Occipital lobe (tissue), 3 donors: ENCODE measurements around the gene ST6GALNAC1. TPM values are rescaled to one million over a fixed set of nuclear protein-coding genes. Genes with fewer than 3 reads are reported as not detected.

Experiments
- DNase-seq: peaks from one replicate; lab custom pipeline; 2025; lab: John Stamatoyannopoulos, UW
- small RNA-seq: library from RNA; depleted of rRNA; stranded (forward); fragments of <200 nt; gene quantifications from one replicate; pipeline ENCODE3, GENCODE V24; 2014
- total RNA-seq: library from RNA; depleted of rRNA; stranded (reverse); fragments of >200 nt; gene quantifications from one replicate; pipeline ENCODE4 v1.2.3, GENCODE V29; 2014

The ST6GALNAC1 gene
- total RNA-seq, 1 donor from 2014 or later: 1.7 TPM

GRCh38 chr17:76581515-76581914 is 62.0 kb downstream of the ST6GALNAC1 start:
- DNase-seq: no peak

- no peak for DNase-seq
Measured at GRCh38 chr17:76579281-76579680, 64.3 kb downstream of the ST6GALNAC1 start.

- DNase-seq: no peak
Measured at GRCh38 chr17:76578376-76578775, 65.2 kb downstream of the ST6GALNAC1 start.

GRCh38 chr17:76577876-76578275 is 65.7 kb downstream of the ST6GALNAC1 start:
- no peak for DNase-seq

- no peak for DNase-seq
Measured at GRCh38 chr17:76576189-76576588, 67.4 kb downstream of the ST6GALNAC1 start.

GRCh38 chr17:76575570-76575969 is 68.0 kb downstream of the ST6GALNAC1 start:
- DNase-seq: no peak

Small RNAs within 50 kb of the gene (small RNA-seq; reads per million reads assigned to genes)
- gene AC015802.2 (not detected), gene RNU6-227P (not detected)

Other genes with a start within 250 kb of the ST6GALNAC1 start
- 30.3 TPM for gene UBE2O, start 190.6 kb downstream of the ST6GALNAC1 start, total RNA-seq
- not detected for gene AANAT, start 176.2 kb downstream of the ST6GALNAC1 start, total RNA-seq
- gene RHBDF2, start 142.3 kb downstream of the ST6GALNAC1 start, total RNA-seq: 2.2 TPM
- 1.2 TPM for gene CYGB, start 106.0 kb downstream of the ST6GALNAC1 start, total RNA-seq
- gene PRCD, start 103.7 kb downstream of the ST6GALNAC1 start, total RNA-seq: 1.9 TPM
- gene ST6GALNAC2, start 57.9 kb downstream of the ST6GALNAC1 start, total RNA-seq: not detected
- 34.6 TPM for gene MXRA7, start 67.2 kb upstream of the ST6GALNAC1 start, total RNA-seq
- gene JMJD6, start 82.8 kb upstream of the ST6GALNAC1 start, total RNA-seq: 20.0 TPM
- gene METTL23, start 83.1 kb upstream of the ST6GALNAC1 start, total RNA-seq: 17.8 TPM
- gene SRSF2, start 93.6 kb upstream of the ST6GALNAC1 start, total RNA-seq: 87.7 TPM
- 61.3 TPM for gene MFSD11, start 94.4 kb upstream of the ST6GALNAC1 start, total RNA-seq
- gene MGAT5B, start 224.6 kb upstream of the ST6GALNAC1 start, total RNA-seq: 23.7 TPM